ENCODE results near the gene REM2.

REM2 gene

DNA sequence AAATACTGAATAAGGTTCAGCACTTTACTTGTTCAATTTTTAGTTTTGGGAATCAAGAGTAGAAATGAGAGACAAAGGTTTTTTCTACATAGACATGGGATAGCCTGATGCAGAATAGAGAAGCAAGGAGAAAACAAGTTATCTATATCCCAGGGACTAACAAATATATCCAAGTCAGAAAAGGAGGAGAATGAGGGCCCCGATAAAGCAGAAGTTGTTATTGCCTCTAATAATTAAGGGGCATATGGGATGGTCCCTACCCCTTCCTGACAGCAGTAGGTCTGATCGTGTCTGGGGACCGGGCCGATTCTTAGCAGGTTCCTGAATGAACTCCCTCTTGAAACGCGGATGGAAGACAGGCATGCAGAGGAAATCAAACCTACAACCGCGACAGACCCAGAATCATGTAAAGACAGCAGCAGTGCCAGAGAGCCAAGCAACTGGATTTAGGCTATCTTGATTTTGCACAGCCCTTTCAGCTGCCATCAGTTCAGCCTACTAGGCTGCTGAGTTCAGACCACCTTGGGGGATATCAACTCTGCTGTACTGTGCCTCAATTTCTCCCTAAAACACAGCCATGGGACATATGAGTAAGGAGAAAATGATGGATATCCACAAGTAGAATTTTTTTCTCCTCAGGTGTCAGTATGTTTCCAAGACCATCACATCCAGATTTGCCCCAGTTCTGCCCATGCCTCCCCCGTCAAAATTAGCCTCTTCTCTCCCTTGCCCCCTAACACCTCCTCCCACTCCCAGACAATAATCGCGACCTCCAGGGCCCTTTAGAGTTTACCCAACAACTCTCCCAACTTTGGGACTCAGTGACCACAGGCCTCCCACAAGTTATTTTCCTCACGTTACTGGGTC is 45.4 kb downstream of the REM2 start:
- TF ChIP-seq, protein P1, sequence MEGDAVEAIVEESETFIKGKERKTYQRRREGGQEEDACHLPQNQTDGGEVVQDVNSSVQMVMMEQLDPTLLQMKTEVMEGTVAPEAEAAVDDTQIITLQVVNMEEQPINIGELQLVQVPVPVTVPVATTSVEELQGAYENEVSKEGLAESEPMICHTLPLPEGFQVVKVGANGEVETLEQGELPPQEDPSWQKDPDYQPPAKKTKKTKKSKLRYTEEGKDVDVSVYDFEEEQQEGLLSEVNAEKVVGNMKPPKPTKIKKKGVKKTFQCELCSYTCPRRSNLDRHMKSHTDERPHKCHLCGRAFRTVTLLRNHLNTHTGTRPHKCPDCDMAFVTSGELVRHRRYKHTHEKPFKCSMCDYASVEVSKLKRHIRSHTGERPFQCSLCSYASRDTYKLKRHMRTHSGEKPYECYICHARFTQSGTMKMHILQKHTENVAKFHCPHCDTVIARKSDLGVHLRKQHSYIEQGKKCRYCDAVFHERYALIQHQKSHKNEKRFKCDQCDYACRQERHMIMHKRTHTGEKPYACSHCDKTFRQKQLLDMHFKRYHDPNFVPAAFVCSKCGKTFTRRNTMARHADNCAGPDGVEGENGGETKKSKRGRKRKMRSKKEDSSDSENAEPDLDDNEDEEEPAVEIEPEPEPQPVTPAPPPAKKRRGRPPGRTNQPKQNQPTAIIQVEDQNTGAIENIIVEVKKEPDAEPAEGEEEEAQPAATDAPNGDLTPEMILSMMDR (IDR thresholded peaks at IDR 0.05; ENCODE audit: insufficient read depth, low read length): no peak
- TF ChIP-seq, protein P2, sequence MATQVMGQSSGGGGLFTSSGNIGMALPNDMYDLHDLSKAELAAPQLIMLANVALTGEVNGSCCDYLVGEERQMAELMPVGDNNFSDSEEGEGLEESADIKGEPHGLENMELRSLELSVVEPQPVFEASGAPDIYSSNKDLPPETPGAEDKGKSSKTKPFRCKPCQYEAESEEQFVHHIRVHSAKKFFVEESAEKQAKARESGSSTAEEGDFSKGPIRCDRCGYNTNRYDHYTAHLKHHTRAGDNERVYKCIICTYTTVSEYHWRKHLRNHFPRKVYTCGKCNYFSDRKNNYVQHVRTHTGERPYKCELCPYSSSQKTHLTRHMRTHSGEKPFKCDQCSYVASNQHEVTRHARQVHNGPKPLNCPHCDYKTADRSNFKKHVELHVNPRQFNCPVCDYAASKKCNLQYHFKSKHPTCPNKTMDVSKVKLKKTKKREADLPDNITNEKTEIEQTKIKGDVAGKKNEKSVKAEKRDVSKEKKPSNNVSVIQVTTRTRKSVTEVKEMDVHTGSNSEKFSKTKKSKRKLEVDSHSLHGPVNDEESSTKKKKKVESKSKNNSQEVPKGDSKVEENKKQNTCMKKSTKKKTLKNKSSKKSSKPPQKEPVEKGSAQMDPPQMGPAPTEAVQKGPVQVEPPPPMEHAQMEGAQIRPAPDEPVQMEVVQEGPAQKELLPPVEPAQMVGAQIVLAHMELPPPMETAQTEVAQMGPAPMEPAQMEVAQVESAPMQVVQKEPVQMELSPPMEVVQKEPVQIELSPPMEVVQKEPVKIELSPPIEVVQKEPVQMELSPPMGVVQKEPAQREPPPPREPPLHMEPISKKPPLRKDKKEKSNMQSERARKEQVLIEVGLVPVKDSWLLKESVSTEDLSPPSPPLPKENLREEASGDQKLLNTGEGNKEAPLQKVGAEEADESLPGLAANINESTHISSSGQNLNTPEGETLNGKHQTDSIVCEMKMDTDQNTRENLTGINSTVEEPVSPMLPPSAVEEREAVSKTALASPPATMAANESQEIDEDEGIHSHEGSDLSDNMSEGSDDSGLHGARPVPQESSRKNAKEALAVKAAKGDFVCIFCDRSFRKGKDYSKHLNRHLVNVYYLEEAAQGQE (IDR thresholded peaks at IDR 0.05; ENCODE audit: insufficient replicate concordance, low read depth): no peak
- TF ChIP-seq GABPA (IDR thresholded peaks at IDR 0.05; ENCODE audit: low read depth): no peak

DNA sequence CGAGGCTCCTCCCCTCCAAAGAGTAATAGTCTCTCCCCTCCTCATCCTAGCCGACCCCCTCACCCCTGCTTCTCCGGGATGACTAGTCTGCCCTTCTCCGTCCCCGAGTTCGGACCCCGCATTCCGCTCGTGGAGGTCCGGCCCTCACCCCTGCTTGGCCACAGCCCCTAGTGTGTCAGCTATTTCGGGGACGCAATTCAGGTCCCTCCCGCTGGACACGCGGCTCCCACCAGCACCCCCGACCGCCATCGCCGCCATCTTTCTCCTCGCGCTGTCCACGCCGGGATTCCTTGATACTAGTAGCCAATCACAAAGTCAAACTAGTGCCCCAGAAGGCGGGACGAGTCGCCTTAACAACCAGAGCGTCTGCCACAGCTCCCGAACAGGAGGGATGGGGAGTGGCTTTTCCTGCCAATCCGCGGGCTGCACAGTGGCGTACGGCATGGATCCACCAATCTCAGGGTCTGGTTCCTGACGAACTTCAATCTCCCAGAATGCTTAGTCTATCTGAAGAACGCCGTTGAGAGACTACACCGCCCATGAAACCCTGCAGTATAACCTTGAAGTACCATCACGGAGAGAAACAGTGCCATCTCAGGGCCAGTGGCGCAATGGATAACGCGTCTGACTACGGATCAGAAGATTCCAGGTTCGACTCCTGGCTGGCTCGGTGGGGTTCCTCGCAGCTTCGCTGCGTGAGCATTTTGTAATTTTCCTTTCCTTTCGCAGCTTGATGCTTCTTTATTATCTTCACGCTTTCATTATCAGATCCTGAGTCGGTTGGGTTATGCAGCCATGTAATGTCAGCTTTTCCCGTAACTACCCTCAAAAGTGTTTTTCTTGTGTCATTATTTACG is 46.3 kb downstream of the REM2 start, which contains the start of gene PRMT5:
Gene PRMT5 (minus strand): TSS at position 273 of the 857 bp plus-strand sequence. CDS start 15 bp downstream, at position 258.
- peak within 1 kb of the TSS; percentile 91 for H3K4me3 ChIP-seq (replicated peaks; ENCODE audit: insufficient read depth, low read length)
- H3K27me3 ChIP-seq (ENCODE audit: insufficient read depth, poor library complexity, severe bottlenecking): no peaks in the 10 kb centered on the region
- TF ChIP-seq, protein P1 (IDR thresholded peaks at IDR 0.05; ENCODE audit: insufficient read depth, low read length): no peak
- TF ChIP-seq GABPA (IDR thresholded peaks at IDR 0.05; ENCODE audit: low read depth) (no peak), POLR2AphosphoS5 (IDR thresholded peaks at IDR 0.05; ENCODE audit: low read depth) (peak; percentile 98)
- TF ChIP-seq, protein P2 (IDR thresholded peaks at IDR 0.05; ENCODE audit: insufficient replicate concordance, low read depth): peak; percentile 78
- peak; percentile 99 to 100 for DNase-seq (ENCODE audit: low read depth in 1 of 2, low spot score in 1 of 2)
- H3K27ac ChIP-seq (replicated peaks): peak within 1 kb of the TSS; percentile 83

More for the DNA sequence above, 45.4 kb downstream of the REM2 start:
- no peak for DNase-seq (ENCODE audit: low read depth in 1 of 2, low spot score in 1 of 2)
- no peaks in the 10 kb centered on the region for H3K27me3 ChIP-seq (ENCODE audit: insufficient read depth, poor library complexity, severe bottlenecking)
- peak overlapping the region; percentile 83 for H3K27ac ChIP-seq (replicated peaks)
- peak overlapping the region; percentile 91 for H3K4me3 ChIP-seq (replicated peaks; ENCODE audit: insufficient read depth, low read length)

DNA sequence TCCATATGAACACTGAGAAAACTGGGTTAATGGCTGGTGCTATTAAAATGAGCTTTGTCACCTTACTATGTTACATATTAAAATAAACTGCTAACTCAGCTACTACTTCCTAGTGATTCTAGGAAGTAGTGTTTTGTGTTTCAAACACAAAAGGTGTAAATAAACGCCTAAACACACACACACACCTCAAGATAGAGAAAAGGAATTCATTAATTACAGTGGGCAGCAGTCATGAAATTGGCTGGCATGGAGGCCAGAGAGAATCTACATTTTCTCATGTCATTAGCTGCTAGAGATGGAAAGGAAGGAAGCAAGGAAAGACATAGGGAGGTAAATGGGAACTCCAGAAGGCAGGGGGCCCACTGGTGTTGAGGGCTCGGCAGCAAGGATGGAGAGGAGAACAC is 46.9 kb downstream of the REM2 start:
- H3K4me3 ChIP-seq (replicated peaks; ENCODE audit: insufficient read depth, low read length): peak overlapping the region; percentile 91
- H3K27me3 ChIP-seq (ENCODE audit: insufficient read depth, poor library complexity, severe bottlenecking): no peaks in the 10 kb centered on the region
- DNase-seq (ENCODE audit: low read depth in 1 of 2, low spot score in 1 of 2): no peak
- TF ChIP-seq GABPA (IDR thresholded peaks at IDR 0.05; ENCODE audit: low read depth): no peak
- TF ChIP-seq SPI1 (IDR thresholded peaks at IDR 0.05; ENCODE audit: borderline replicate concordance, low read depth): no peak
- TF ChIP-seq, protein P1 (IDR thresholded peaks at IDR 0.05; ENCODE audit: insufficient read depth, low read length): no peak
- TF ChIP-seq POLR2AphosphoS5 (IDR thresholded peaks at IDR 0.05; ENCODE audit: low read depth): no peak
- TF ChIP-seq, protein P2 (IDR thresholded peaks at IDR 0.05; ENCODE audit: insufficient replicate concordance, low read depth): no peak
- peak overlapping the region; percentile 58 for H3K27ac ChIP-seq (replicated peaks)
